ENCODE data around the gene CARMIL1.

The CARMIL1 gene

DNA sequence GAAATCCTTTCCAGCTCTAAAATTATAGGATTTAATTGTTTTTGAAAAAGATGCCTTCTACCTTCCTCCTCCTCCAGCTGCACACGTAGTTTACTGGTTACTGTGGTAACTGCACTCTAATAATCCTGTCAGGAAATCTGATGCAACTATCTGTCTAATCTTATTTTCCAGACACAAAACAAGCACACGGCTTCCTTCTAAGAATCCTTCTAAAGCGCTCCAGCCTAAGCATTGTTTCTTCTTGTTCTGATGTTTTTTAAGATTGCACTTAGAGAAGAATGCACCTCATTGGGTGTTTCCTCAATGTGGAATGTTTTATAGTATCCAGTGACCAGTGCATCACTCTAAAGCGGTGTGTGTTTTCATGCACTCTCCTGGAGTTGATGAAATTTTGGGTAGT lies 63.6 kb downstream of the CARMIL1 start:
- no peak overlapping the region for H3K4me3 ChIP-seq (ENCODE audit: low read depth, low read length)
- no peak for DNase-seq (ENCODE audit: low read depth)

DNA sequence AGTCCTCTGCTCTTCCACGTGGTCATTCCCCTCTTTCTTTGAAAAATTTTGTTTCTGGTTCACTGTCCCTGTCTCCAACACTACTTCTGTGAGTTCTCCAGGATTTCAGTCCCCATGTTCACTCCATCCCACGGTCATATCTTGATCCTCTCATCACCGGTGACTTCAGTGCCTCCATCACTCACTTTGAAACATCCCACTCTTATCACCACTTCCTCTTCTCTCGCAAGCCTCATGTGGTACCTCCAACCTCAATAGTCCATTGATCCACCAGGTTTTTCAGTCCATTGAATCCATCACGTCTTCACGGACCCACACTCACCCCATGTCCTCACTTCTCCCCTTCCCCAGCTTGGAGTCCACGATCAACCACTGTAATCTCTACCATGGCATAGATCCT lies 64.8 kb downstream of the CARMIL1 start:
- H3K4me3 ChIP-seq (ENCODE audit: low read depth, low read length): no peak overlapping the region
- no peak for DNase-seq (ENCODE audit: low read depth)
- TF ChIP-seq, protein P1, sequence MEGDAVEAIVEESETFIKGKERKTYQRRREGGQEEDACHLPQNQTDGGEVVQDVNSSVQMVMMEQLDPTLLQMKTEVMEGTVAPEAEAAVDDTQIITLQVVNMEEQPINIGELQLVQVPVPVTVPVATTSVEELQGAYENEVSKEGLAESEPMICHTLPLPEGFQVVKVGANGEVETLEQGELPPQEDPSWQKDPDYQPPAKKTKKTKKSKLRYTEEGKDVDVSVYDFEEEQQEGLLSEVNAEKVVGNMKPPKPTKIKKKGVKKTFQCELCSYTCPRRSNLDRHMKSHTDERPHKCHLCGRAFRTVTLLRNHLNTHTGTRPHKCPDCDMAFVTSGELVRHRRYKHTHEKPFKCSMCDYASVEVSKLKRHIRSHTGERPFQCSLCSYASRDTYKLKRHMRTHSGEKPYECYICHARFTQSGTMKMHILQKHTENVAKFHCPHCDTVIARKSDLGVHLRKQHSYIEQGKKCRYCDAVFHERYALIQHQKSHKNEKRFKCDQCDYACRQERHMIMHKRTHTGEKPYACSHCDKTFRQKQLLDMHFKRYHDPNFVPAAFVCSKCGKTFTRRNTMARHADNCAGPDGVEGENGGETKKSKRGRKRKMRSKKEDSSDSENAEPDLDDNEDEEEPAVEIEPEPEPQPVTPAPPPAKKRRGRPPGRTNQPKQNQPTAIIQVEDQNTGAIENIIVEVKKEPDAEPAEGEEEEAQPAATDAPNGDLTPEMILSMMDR (IDR thresholded peaks at IDR 0.05; ENCODE audit: control insufficient read depth, extremely low read depth, insufficient read depth): no peak

More for the DNA sequence above, 63.6 kb downstream of the CARMIL1 start:
- TF ChIP-seq, protein P1 (IDR thresholded peaks at IDR 0.05; ENCODE audit: control insufficient read depth, extremely low read depth, insufficient read depth): no peak

GRCh38 chr6:25344827-25345226 lies 65.7 kb downstream of the CARMIL1 start:
- no peak for DNase-seq (ENCODE audit: low read depth)
- TF ChIP-seq, protein P1 (IDR thresholded peaks at IDR 0.05; ENCODE audit: control insufficient read depth, extremely low read depth, insufficient read depth): no peak
- H3K4me3 ChIP-seq (ENCODE audit: low read depth, low read length): no peak overlapping the region

DNA sequence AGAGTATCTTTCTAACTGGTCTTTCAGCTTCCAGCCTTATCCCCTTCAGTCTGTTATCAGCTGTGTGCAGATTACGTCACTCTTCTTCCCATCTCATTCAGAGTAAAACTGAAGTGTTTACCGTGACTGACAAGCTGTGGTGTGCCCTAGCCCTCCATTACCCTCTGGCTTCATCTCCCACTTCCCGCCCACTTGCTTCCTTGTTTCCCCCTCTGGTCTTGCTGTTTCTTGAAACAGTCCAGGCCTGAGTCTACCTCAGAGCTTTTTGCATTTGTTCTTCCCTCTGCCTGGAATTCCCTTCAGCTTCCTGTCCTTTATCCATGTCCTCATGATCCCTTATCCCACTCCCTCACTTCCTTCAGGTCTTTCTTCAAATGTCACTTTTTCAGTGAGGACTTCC lies 66.9 kb downstream of the CARMIL1 start:
- no peak overlapping the region for H3K4me3 ChIP-seq (ENCODE audit: low read depth, low read length)
- no peak for DNase-seq (ENCODE audit: low read depth)
- TF ChIP-seq, protein P1 (IDR thresholded peaks at IDR 0.05; ENCODE audit: control insufficient read depth, extremely low read depth, insufficient read depth): no peak

DNA sequence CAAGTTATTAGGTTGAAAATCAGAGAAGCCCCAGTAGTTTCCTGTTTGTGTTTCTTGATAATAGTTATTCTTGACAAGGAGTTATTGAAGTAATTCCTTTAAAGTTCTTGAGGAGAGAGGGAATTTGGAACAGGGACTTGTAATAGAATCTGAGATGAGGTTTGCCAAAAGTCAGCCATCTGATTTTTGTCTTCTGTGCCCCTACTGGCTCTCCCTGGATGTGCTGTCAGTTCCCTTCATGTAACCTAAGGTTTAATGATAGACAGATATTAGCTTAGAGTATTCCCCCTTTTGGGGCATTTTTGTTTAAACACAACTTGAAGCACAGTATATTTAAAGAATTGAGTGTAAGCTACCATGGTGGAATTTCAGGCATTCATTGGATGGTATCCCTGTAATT lies 71.4 kb downstream of the CARMIL1 start:
- H3K4me3 ChIP-seq (ENCODE audit: low read depth, low read length): no peak overlapping the region
- TF ChIP-seq, protein P1 (IDR thresholded peaks at IDR 0.05; ENCODE audit: control insufficient read depth, extremely low read depth, insufficient read depth): no peak
- no peak for DNase-seq (ENCODE audit: low read depth)

- TF ChIP-seq, protein P1 (IDR thresholded peaks at IDR 0.05; ENCODE audit: control insufficient read depth, extremely low read depth, insufficient read depth): no peak
- no peak overlapping the region for H3K4me3 ChIP-seq (ENCODE audit: low read depth, low read length)
- no peak for DNase-seq (ENCODE audit: low read depth)
Observed at GRCh38 chr6:25351485-25351884, 72.3 kb downstream of the CARMIL1 start.

- TF ChIP-seq, protein P1 (IDR thresholded peaks at IDR 0.05; ENCODE audit: control insufficient read depth, extremely low read depth, insufficient read depth): no peak
- H3K4me3 ChIP-seq (ENCODE audit: low read depth, low read length): no peak overlapping the region
- no peak for DNase-seq (ENCODE audit: low read depth)
Observed at GRCh38 chr6:25352285-25352684, 73.1 kb downstream of the CARMIL1 start.

Measured in LNCaP clone FGC (cell line).